Measurements from ENCODE around the gene ANAPC2. TPM values are rescaled to one million over a fixed set of nuclear protein-coding genes. Genes with fewer than 3 reads are reported as not detected.

ANAPC2 gene
- polyA plus RNA-seq, 1 experiment, result 12.1 TPM

- Histone ChIP-seq H3K4me3 (ENCODE audit: low read depth, low read length) (no peak overlapping the region), H3K27me3 (ENCODE audit: control insufficient read depth, insufficient read depth, low read length) (no peaks in the 10 kb centered on the region), H3K9me3 (ENCODE audit: control insufficient read depth, insufficient read depth, low read length) (no peaks in the 10 kb centered on the region; the same call in 1 of the 2 replicates), H3K27ac (ENCODE audit: low read depth, low read length) (no peak overlapping the region)
- DNase-seq (ENCODE audit: low read depth, low spot score), result no peak
- ChIA-PET POLR2A (no interaction called here), CTCF (no interaction called here)
- TF ChIP-seq CTCF (IDR thresholded peaks at IDR 0.05; ENCODE audit: low read depth, low read length), result no peak
Measured at GRCh38 chr9:137183980-137184595, 4.3 kb downstream of the ANAPC2 start.

- H3K27ac ChIP-seq (ENCODE audit: low read depth, low read length), result no peak overlapping the region
- ChIA-PET POLR2A (interaction anchor here (1.4 kb wide), 1 partner anchor 58 kb away, joined by 6 read pairs; the partner anchor contains the start of gene TUBB4B), CTCF (no interaction called here)
- no peak for TF ChIP-seq CTCF (IDR thresholded peaks at IDR 0.05; ENCODE audit: low read depth, low read length)
- DNase-seq (ENCODE audit: low read depth, low spot score), result no peak
- no peak overlapping the region for H3K4me3 ChIP-seq (ENCODE audit: low read depth, low read length)
- H3K27me3 ChIP-seq (ENCODE audit: control insufficient read depth, insufficient read depth, low read length), result no peaks in the 10 kb centered on the region
- no peaks in the 10 kb centered on the region; the same call in 1 of the 2 replicates for H3K9me3 ChIP-seq (ENCODE audit: control insufficient read depth, insufficient read depth, low read length)
Measured at GRCh38 chr9:137182836-137183235, 5.5 kb downstream of the ANAPC2 start.

GRCh38 chr9:137181680-137182079, 6.7 kb downstream of the ANAPC2 start:
- ChIA-PET POLR2A (interaction anchor here (1.4 kb wide), 1 partner anchor 59 kb away, joined by 6 read pairs; the partner anchor contains the start of gene TUBB4B), CTCF (no interaction called here)
- no peak overlapping the region for H3K4me3 ChIP-seq (ENCODE audit: low read depth, low read length)
- no peak for TF ChIP-seq CTCF (IDR thresholded peaks at IDR 0.05; ENCODE audit: low read depth, low read length)
- no peak overlapping the region for H3K27ac ChIP-seq (ENCODE audit: low read depth, low read length)
- DNase-seq (ENCODE audit: low read depth, low spot score), result no peak
- H3K27me3 ChIP-seq (ENCODE audit: control insufficient read depth, insufficient read depth, low read length), result no peaks in the 10 kb centered on the region
- H3K9me3 ChIP-seq (ENCODE audit: control insufficient read depth, insufficient read depth, low read length), result no peaks in the 10 kb centered on the region

- Histone ChIP-seq H3K9me3 (ENCODE audit: control insufficient read depth, insufficient read depth, low read length) (no peaks in the 10 kb centered on the region), H3K27ac (ENCODE audit: low read depth, low read length) (no peak overlapping the region), H3K4me3 (ENCODE audit: low read depth, low read length) (no peak overlapping the region), H3K27me3 (ENCODE audit: control insufficient read depth, insufficient read depth, low read length) (no peaks in the 10 kb centered on the region)
- DNase-seq (ENCODE audit: low read depth, low spot score), result no peak
- ChIA-PET CTCF (no interaction called here), POLR2A (interaction anchor here (1.2 kb wide), 2 partner anchors 8 to 60 kb away, joined by 3 read pairs; partner anchors contain the start of gene TUBB4B)
- TF ChIP-seq CTCF (IDR thresholded peaks at IDR 0.05; ENCODE audit: low read depth, low read length), result no peak
Measured at GRCh38 chr9:137180491-137180890, 7.9 kb downstream of the ANAPC2 start.

- POLR2A ChIA-PET, result interaction anchor here (1.2 kb wide), 3 partner anchors 9 to 61 kb away, joined by 3 read pairs; partner anchors contain the start of gene TUBB4B
Measured at GRCh38 chr9:137179761-137180160, 8.6 kb downstream of the ANAPC2 start.

More at GRCh38 chr9:137179761-137180160, 8.6 kb downstream of the ANAPC2 start:
- H3K9me3 ChIP-seq (ENCODE audit: control insufficient read depth, insufficient read depth, low read length), result no peaks in the 10 kb centered on the region
- CTCF ChIA-PET, result no interaction called here
- H3K27ac ChIP-seq (ENCODE audit: low read depth, low read length), result no peak overlapping the region
- no peak overlapping the region for H3K4me3 ChIP-seq (ENCODE audit: low read depth, low read length)
- no peaks in the 10 kb centered on the region for H3K27me3 ChIP-seq (ENCODE audit: control insufficient read depth, insufficient read depth, low read length)
- DNase-seq (ENCODE audit: low read depth, low spot score), result no peak
- no peak for TF ChIP-seq CTCF (IDR thresholded peaks at IDR 0.05; ENCODE audit: low read depth, low read length)

Data from AG04450 (cell line).